Embryonic facial prominence (tissue), 1 donor: ENCODE data around the gene PTPN1.
"Not testable (repeated sequence)": the region's sequence is repeated elsewhere in the genome, so short reads cannot be mapped to it uniquely, and the experiment has no call there.

Experiments used
- DNase-seq: peaks from one replicate; pipeline ENCODE4 v3.0.0-alpha.2; 2016; ENCODE audit errors: extremely low spot score

The PTPN1 gene

DNA sequence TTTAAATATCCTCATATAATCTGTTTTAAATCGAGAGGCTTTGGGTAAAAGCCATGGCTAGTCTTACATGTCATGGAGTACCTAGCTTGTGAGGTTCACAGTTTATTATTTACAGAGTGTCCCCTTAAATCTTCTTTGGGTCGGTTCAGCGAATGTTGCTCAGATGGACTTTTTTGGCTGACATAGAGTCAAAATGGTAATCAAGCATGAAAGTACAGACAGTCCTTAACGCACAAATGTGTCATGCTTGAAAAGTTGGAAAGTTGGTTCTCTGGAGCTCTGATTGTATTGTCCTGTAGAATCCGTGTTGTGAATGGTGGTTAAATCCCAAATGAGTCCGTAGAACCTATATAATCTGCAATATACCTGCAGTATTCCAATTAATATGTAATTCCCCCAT, 22.0 kb downstream of the PTPN1 start:
- DNase-seq = no peak

GRCh38 chr20:50533061-50533460, 22.9 kb downstream of the PTPN1 start:
- no peak for DNase-seq

DNA sequence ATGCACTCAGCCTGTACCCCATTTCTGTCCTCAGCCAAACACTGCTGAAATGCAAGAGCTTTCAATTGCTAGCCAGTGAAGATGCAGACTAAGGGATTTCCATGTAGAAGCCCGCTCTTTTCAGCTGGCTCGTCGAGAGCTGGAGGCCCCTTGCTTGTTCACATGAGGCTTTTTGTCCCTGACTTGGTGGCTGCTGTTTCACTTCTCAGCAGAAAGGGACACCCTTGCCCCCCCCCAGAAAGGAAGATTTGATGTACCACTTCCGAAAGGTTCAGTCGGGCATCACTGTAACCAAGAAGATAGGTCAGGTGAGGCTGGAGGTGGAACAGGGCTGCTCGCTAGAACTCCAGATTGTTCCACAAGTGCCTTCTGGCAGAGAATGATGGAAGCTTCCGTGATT, 23.3 kb downstream of the PTPN1 start:
- DNase-seq = no peak

DNA sequence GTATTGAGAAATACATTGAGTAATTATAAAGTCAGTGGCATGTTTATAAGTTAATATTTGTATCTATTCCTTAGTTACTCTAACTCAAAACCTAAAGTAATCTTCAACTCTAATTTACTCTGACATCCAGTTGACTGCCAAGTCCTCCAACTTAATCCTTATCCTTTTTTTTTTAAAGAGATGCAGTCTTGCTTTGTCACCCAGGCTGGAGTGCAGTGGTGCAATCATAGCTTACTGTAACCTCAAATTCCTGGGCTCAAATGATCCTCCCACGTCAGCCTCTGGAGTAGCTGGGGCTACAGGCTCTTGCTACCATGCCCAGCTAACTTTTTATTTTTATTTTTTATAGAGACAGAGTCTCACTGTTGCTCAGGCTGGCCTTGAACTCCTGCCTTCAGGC, 24.4 kb downstream of the PTPN1 start:
- DNase-seq = no peak

- no peak for DNase-seq
Measured at GRCh38 chr20:50535162-50535561, 25.0 kb downstream of the PTPN1 start.

DNA sequence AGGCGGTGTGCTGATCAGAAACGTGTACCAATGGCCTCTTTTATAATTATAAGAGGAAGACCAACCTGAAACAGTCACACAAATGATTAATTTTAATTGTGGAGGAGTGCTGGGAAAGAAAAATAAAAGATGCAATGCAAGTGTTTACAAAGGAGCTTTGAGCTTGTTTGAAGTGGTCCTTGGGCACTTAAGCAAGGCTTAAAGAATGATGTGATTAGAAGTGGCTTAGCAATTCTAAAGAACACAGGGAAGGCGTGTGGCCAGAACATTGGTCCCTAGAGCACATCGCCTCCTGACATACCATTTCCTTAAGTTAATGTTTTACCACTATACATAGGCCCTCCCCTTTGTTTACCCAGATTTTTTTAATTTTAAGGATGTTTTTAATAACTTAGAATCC, 26.1 kb downstream of the PTPN1 start:
- DNase-seq = no peak

DNA sequence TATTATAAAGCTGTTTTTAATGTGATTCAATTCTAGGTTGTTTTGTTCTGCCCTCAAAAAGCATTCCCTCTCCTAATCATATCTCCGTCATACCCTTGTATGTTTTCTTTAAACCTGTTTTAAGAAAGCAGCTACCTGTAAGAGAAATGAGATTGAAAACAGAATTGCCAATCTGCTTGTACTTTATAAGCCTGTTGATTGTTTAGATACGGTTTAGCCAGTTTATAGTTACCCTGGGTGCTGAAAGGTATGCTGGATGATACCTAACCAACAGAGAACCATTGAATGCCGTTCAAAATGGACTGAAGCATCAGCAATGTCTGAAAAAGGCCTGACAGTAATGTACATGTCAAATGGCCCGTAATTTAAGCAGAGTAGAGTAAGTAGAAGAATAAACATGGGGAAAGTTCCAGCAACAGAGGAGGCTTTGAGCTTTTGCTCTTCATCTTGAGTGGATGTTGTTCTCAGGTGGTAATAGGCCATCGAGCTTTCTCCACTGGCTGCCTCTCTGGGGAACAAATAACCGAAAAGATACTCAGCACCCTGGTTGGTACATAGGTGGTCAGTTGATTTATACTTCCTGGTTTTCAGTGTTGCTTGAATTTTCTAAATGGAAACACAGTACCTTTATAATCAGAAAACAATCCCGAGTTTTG, 27.5 kb downstream of the PTPN1 start:
- no peak for DNase-seq

GRCh38 chr20:50538276-50538675, 28.1 kb downstream of the PTPN1 start:
- DNase-seq = no peak

DNA sequence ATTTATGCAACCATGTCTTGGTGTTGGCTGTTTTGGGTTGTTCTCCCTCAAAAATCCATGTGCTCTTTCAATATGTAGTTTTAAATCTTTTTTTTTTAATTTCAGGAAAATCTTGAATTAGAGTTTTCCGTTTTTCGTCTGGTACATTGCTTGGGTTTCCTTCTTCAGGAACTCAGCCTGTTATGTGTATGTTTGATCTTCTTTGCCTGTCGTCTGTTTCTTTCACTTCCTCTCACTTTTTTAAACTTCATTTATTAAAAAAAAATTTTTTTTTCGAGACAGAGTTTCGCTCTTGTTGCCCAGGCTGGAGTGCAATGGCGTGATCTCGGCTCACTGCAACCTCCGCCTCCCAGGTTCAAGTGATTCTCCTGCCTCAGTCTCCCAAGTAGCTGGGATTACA, 29.6 kb downstream of the PTPN1 start:
- not testable (repeated sequence) for DNase-seq

DNA sequence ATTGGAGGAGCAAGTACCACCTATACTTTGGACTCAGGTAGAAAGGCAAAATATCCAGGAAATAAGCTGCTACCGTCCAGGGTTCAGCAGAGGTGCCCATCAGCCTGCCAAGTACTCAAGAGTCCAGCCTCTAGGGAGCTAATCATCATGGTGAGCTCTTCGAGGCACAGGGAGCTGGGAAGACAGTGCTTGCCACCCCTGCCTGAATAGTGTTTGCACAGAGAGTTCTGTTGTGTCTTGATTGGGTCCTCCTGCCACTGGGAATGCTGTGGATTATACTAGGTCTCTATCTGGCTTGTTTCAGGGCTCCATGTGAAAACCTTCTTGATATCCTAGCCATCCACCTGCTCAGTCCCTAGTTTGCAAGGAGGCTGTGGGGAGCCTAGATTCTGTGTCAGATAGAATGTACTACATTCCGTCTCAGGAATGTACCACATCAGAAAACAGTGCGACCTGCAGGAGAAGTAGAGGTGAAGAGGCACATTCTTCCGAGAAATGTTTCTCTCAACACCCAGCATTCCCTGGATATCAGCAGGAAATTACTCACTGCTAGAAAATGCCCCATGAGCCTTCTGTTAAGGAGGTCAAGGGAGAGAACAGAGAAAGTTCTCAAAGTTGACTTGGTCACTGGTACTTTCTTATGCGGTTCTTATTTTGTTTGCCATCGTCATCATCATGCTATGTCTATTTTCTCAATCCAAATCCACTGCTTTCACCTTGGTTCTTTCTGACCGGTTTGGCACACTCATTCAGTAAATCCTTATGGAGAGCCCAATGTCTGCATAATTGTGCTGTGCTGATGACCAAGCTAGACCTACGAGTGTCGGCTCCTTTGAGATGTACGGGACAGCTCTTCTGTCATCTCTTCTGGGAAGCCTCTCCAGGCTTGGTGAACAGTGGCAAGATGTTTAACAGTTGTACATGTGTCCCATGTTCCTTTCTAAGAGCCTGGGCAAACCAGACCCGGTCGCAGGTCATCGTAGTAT, 30.7 kb downstream of the PTPN1 start:
- DNase-seq = no peak

GRCh38 chr20:50541606-50542041, 31.4 kb downstream of the PTPN1 start:
- no peak for DNase-seq

DNA sequence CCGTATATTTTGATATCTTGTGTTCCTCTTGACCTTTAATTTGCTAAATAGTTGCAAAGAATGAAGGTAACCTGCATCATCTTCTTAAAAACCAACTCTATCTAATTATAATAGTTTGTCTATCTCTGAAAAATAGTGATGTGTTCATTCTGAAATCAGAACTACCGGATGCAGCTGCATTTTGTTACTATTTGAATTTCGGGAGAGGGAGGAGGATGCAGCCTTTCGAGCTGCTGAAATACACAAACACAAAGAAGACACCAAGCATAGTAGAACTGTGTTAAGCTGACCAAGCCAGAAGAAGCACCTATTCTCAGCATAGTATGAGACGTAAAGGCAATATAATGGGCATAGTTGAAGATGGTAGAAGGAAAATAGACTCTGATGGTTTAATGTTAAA, 33.1 kb downstream of the PTPN1 start:
- DNase-seq = no peak

- no peak for DNase-seq
Measured at GRCh38 chr20:50545126-50545525, 34.9 kb downstream of the PTPN1 start.

DNA sequence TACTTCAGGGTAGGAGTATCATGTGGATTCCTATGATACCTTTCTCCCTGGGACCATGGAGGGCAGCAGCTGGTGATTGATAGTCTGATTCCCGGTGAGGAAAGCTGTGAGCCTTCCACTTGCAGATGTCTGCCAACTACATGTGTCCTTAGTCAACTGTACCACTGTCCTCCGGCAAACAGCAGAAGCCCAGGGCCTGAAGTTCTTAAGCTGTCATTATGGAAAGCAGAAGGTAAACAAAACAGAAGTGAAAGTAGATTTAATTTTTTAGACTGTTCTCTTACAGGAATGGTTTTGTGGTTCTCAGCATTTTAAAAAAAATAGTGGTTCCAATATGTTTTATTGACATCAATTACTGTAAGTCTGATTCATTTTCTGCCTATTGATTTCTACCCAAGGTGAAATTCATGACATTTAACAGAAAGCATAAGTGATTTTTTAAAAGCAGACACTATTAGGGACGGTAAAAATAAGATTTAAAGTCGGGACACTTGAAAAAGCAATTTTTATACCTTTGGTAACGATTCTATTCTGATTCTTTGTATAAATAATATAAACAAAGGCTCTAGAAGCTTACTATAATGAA, 36.6 kb downstream of the PTPN1 start:
- DNase-seq = no peak

DNA sequence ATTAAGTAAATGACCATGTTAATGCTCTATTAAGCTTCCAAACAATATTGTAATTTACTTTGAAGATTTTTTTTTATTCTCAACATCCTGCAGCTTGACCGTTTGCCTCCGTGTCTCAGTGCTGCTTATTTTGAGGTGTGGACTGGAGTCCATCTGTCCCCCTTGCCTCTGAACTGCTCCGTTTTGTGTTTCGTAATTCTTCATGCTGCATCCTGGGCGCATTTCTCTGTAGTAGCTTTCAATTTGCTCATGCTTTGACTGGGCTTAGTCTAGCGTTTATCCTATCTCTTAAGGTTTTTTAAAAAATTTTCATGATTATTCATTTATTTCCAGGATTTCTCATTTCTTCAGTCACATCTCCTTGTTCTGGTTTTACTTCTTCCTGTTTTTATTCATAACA, 37.8 kb downstream of the PTPN1 start:
- DNase-seq = no peak

- no peak for DNase-seq
Measured at GRCh38 chr20:50548396-50548795, 38.2 kb downstream of the PTPN1 start.

- no peak for DNase-seq
Measured at GRCh38 chr20:50550531-50550930, 40.3 kb downstream of the PTPN1 start.

DNA sequence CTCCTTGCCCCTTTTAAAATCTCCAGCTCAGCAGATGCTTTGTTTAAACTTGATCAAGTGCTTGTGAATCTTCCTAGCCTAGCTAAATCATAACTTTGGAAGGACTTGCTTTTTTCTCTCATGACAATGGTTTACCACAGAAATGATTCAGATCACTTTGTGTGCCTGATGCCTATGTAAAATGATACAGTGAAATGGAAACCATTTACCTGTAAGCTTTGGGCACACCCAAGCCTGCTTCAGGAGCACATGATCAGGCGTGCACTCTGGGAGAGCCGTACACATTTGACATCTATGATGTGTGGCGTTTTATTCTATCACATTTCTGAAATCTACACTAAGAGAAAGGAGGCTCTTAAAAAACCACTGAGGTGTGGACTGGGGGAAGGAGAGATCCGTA, 41.1 kb downstream of the PTPN1 start:
- no peak for DNase-seq

DNA sequence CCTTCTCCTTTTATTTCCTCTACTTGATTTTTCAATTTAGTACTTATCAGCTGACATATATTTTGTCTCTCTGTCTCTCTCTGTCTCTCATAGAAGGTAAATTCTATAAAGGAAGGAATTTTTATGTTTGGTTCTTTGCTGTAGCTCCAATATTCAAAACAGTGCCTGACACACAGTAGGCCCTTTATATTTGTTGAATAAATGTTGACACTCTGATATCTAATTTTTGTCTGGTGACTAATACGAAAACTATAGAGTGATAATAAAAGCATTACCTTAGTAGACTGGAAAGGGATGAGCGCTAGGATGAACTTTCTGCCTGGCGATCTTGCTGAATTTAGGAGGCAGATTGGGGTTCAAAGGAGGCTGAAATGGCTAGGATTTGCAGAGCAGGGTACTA, 42.8 kb downstream of the PTPN1 start:
- no peak for DNase-seq

- no peak for DNase-seq
Measured at GRCh38 chr20:50554694-50555579, 44.8 kb downstream of the PTPN1 start.

- DNase-seq = no peak
Measured at GRCh38 chr20:50555662-50556061, 45.5 kb downstream of the PTPN1 start.
